Natural killer cell (primary cell): ENCODE results near the gene UNC93B1. TPM values are rescaled to one million over a fixed set of nuclear protein-coding genes. Genes with fewer than 3 reads are reported as not detected.

Experiments
- ATAC-seq, 3 donors: fragments of 150-1000 bp in 2 of 3; fragments of 200-7000 bp in 1 of 3; cut with Tn5 transposase; 1 replicate in 1 of 3; 2 replicates in 2 of 3; pipeline ENCODE4 v1.10.0; 2021; ENCODE audit warnings: mild to moderate bottlenecking in 2 of 3, moderate library complexity in 2 of 3
- DNase-seq, 2 donors: peaks; one replicate each; pipeline versions ENCODE4 v3.0.0 to v3.0.0-alpha.2; 2013 to 2021; ENCODE audit warnings: mixed read lengths in 1 of 2
- H3K27ac ChIP-seq: one replicate; pipeline ENCODE4 v1.5.1; 2013; ENCODE audit warnings: mild to moderate bottlenecking, low read length
- H3K27me3 ChIP-seq: one replicate; pipeline ENCODE4 v1.6.1; 2013; ENCODE audit warnings: low read length; ENCODE audit not compliant: control insufficient read depth, insufficient read depth
- H3K36me3 ChIP-seq: one replicate; pipeline ENCODE4 v1.6.1; 2013; ENCODE audit warnings: low read length; ENCODE audit not compliant: control insufficient read depth, insufficient read depth
- H3K4me1 ChIP-seq: one replicate; pipeline ENCODE4 v1.6.1; 2013; ENCODE audit warnings: low read length; ENCODE audit not compliant: control insufficient read depth, insufficient read depth
- H3K4me3 ChIP-seq: one replicate; pipeline ENCODE4 v1.5.1; 2013; ENCODE audit warnings: low read length
- H3K9me3 ChIP-seq: one replicate; pipeline ENCODE4 v1.6.1; 2013; ENCODE audit warnings: low read length; ENCODE audit not compliant: control insufficient read depth, insufficient read depth
- H3K27ac Mint-ChIP-seq, 2 donors: one replicate each; pipeline ENCODE4 v1.8.0; 2022; ENCODE audit warnings: mild to moderate bottlenecking in 2 of 2, mixed read lengths in 2 of 2, moderate library complexity in 1 of 2
- H3K27me3 Mint-ChIP-seq, 2 donors: one replicate each; pipeline ENCODE4 v1.8.0; 2022; ENCODE audit warnings: low read depth in 2 of 2, mixed read lengths in 2 of 2
- H3K36me3 Mint-ChIP-seq: one replicate; pipeline ENCODE4 v1.8.0; 2022; ENCODE audit warnings: mixed read lengths
- H3K4me1 Mint-ChIP-seq, 2 donors: one replicate each; pipeline ENCODE4 v1.8.0; 2022; ENCODE audit warnings: mixed read lengths in 2 of 2
- H3K4me3 Mint-ChIP-seq: one replicate; pipeline ENCODE4 v1.8.0; 2022; ENCODE audit warnings: mild to moderate bottlenecking, moderate library complexity, mixed read lengths
- H3K9me3 Mint-ChIP-seq, 2 donors: one replicate each; pipeline ENCODE4 v1.8.0; 2022; ENCODE audit warnings: mixed read lengths in 2 of 2
- WGBS: methylation state at CpG from one replicate; pipeline ENCODE4 v1.1.7; 2013; ENCODE audit warnings: missing lambda C conversion rate; ENCODE audit not compliant: insufficient coverage; 5-methylcytosine and 5-hydroxymethylcytosine counted together
- intact Hi-C: fragments of 100-400 bp; cut with micrococcal nuclease; formaldehyde crosslinking; loops from one replicate; pipeline ENCODE4 v1.14.2; 2022
- total RNA-seq, 4 donors: library from RNA; stranded (reverse); fragments of 120-200 nt in 1 of 4; gene quantifications; one replicate each; pipeline versions ENCODE4 v1.2.3 to v1.2.4, GENCODE V29; 2013 to 2022
- TF ChIP-seq, protein P1 (sequence below): fragments of 200-600 bp; IDR thresholded peaks from one replicate; pipeline ENCODE4 v1.8.0; 2022; ENCODE audit warnings: antibody characterized with exemption

The UNC93B1 gene
- total RNA-seq, 3 donors from 2014 or later (not counting 1 experiment from before 2014, with no cell fraction given), result 26.6 to 44.3 (median 39.7) TPM

DNA sequence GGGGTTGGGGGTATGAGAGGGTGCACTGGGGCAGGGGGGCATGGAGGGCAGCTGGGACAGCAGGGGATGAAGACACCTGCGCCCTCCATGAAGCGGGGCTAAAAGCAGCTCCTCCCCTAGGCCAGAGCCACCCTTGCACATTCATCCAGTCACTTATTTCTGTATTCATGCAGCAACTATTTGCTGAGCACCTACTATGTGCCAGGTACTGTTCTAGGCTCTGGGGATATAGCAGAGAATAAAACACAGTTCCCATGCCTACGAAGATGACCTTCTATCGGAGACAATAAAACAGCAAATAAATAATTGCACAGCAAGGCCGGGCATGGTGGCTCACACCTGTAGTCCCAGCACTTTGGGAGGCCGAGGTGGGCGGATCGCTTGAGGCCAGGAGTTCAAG lies 11.6 kb upstream of the UNC93B1 start:
- no peak overlapping the region for H3K27ac Mint-ChIP-seq
- Histone ChIP-seq H3K9me3 (no peaks in the 10 kb centered on the region), H3K4me1 (peaks cover 28% of the 10 kb centered on the region), H3K36me3 (no peaks in the 10 kb centered on the region), H3K27ac (no peak overlapping the region), H3K4me3 (no peak overlapping the region), H3K27me3 (no peaks in the 10 kb centered on the region)
- H3K4me1 Mint-ChIP-seq, result peaks cover 5 to 13% of the 10 kb centered on the region in 2 donors
- ATAC-seq (no peak), DNase-seq (no peak)
- WGBS, result 96% methylated on average over 8 of the region's 8 CpGs
- no peak overlapping the region for H3K4me3 Mint-ChIP-seq
- TF ChIP-seq, protein P1, sequence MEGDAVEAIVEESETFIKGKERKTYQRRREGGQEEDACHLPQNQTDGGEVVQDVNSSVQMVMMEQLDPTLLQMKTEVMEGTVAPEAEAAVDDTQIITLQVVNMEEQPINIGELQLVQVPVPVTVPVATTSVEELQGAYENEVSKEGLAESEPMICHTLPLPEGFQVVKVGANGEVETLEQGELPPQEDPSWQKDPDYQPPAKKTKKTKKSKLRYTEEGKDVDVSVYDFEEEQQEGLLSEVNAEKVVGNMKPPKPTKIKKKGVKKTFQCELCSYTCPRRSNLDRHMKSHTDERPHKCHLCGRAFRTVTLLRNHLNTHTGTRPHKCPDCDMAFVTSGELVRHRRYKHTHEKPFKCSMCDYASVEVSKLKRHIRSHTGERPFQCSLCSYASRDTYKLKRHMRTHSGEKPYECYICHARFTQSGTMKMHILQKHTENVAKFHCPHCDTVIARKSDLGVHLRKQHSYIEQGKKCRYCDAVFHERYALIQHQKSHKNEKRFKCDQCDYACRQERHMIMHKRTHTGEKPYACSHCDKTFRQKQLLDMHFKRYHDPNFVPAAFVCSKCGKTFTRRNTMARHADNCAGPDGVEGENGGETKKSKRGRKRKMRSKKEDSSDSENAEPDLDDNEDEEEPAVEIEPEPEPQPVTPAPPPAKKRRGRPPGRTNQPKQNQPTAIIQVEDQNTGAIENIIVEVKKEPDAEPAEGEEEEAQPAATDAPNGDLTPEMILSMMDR, result no peak
- no peaks in the 10 kb centered on the region for H3K9me3 Mint-ChIP-seq
- no peaks in the 10 kb centered on the region for H3K36me3 Mint-ChIP-seq
- intact Hi-C loops, result no loop called here
- no peaks in the 10 kb centered on the region for H3K27me3 Mint-ChIP-seq

DNA sequence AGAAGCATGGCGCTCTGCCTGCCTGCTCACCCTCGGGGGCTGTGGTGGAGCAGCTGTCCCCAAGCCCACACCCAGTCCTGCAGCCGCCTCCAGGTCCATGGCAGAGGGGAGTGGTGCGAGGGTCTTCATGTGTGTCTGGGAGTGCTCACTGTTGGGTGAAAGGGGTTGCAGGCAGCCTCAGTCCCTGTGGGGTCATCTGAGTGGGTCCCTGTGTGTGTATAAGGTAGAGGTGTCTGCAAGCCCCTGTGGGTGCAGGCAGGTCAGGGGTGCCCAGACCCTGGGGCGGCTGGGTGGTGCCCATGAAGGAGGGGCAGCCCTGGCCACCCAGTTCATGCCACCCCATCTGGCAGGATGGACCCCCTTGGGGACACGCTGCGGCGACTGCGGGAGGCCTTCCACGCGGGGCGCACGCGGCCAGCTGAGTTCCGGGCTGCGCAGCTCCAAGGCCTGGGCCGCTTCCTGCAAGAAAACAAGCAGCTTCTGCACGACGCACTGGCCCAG lies 11.1 kb upstream of the UNC93B1 start:
- Mint-ChIP-seq H3K4me1 (peaks cover 9 to 18% of the 10 kb centered on the region in 2 donors), H3K27me3 (no peaks in the 10 kb centered on the region)

DNA sequence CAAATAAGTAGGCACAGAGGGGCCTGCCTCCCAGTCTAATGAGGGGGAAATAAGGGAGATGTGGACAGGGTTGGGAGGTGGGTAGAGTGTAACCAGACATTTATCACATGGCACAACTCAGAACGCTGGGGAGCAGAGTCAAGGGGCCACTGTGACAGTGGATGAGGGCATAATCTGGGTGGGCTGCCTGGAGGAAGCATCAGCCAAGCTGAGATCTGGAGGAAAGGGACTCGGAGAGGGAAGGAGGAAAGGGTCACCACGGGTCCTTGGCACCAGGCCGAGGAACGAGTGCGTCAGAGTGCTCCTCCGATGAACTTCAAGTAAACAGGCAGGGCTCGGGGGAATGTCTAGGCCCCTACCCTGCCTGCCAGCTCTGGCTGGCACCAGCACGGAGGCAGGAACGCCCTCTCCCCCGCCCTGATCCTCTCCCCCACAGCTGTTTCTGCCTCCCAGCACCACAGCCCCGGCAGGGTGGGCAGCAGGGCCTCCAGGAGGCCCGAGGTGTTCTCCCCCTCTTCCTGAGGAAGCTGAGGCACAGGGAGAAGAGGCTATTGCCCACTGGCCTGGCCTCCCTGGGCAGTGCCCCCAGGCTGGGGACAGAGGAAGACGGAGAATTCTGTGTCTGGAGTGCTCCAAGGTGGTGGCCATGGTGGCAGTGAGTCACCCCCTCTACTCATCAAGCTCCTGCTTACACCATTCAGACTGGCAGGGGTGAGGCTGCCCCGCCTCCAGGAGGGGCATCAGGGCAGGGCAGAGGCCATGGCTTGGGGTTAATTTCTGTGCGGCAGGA lies 10.5 kb upstream of the UNC93B1 start:
- no peaks in the 10 kb centered on the region for H3K27me3 Mint-ChIP-seq
- 65% methylated on average over 16 of the region's 16 CpGs for WGBS
- Histone ChIP-seq H3K36me3 (no peaks in the 10 kb centered on the region), H3K27me3 (no peaks in the 10 kb centered on the region), H3K4me1 (peaks cover 39% of the 10 kb centered on the region), H3K9me3 (no peaks in the 10 kb centered on the region), H3K4me3 (no peak overlapping the region), H3K27ac (no peak overlapping the region)
- H3K27ac Mint-ChIP-seq, result no peak overlapping the region
- H3K9me3 Mint-ChIP-seq, result no peaks in the 10 kb centered on the region
- intact Hi-C loops, result no loop called here
- H3K4me1 Mint-ChIP-seq, result peaks cover 16 to 24% of the 10 kb centered on the region in 2 donors
- no peak for DNase-seq
- ATAC-seq, result no peak
- no peak overlapping the region for H3K4me3 Mint-ChIP-seq
- TF ChIP-seq, protein P1, result no peak
- no peaks in the 10 kb centered on the region for H3K36me3 Mint-ChIP-seq

More for the DNA sequence above, 11.1 kb upstream of the UNC93B1 start:
- H3K36me3 ChIP-seq, result no peaks in the 10 kb centered on the region
- H3K27ac ChIP-seq, result no peak overlapping the region
- no peak overlapping the region for H3K4me3 ChIP-seq
- DNase-seq (no peak), ATAC-seq (no peak)
- intact Hi-C loops, result no loop called here
- H3K27me3 ChIP-seq, result no peaks in the 10 kb centered on the region
- peaks cover 33% of the 10 kb centered on the region for H3K4me1 ChIP-seq
- Mint-ChIP-seq H3K36me3 (no peaks in the 10 kb centered on the region), H3K9me3 (no peaks in the 10 kb centered on the region), H3K27ac (no peak overlapping the region), H3K4me3 (no peak overlapping the region)
- WGBS, result 86% methylated on average over 19 of the region's 19 CpGs
- no peaks in the 10 kb centered on the region for H3K9me3 ChIP-seq
- TF ChIP-seq, protein P1, result no peak
